ENCODE results near the gene RAF1.
A peak's percentile ranks its signal among the peaks of the same experiment; 100 is the strongest.
"Not testable (repeated sequence)": the region's sequence is repeated elsewhere in the genome, so short reads cannot be mapped to it uniquely, and the experiment has no call there.

RAF1 gene

DNA sequence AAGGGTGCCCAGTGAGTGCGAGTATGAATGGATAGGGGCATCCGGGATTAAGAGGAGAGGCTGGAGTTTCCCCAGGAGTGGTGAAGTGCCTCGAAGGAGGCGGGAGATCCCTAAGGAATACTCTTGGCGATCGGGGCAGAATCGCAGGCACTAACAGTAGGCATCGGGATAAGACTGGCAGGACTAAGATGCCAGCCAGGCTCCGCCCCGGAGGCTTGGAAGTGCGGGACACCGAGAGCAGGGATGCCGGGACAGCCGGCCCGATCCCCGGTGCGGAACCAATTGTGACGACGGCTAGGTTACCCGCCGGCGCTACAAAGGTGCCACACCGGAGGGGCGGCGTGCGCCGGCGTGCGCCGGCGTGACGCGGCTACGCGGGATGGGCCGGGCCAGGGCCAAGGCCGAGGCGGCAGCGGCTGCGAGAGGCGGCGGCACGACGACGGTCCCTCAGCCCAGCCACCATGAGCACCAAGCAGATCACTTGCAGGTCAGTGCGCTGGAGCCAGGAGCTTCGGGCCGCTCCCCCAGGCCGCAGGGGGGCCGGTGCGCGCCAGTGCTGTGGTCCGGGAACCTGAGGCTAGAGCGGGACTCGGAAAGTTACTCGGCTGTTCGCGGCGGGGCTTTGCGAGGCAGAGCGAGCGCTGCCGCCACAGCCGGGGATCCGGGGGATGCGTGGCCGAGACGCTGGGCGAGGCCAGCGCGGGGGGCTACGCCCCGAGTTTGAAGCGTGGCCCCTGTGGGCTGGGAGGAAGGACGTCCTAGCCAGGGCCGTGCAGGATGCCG is 107.0 kb downstream of the RAF1 start, which contains the start of gene MKRN2:
Gene MKRN2 (plus strand): TSS at position 398 of the 783 bp plus-strand sequence. CDS start 64 bp downstream, at position 462.
- DNase-seq, result peak; percentile 51 to 85

DNA sequence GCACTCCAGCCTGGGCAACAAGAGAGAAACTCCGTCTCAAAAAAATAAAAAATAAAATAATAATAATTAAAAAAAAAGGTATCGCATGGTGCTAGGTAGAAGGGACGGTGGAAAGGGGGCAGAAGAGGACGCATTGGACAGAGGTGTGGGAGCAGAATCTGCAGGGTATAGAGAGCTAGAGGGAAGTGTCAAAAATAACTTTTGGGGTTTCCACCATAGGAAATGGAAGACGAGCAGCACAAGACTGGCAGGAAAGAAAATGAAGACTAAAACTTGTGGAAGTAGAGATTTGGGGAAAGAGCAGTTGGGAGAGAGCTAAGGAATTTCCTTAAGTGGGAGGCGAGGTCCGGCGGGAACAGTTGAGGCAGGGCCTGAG is 107.6 kb downstream of the RAF1 start:
- DNase-seq, result no peak

DNA sequence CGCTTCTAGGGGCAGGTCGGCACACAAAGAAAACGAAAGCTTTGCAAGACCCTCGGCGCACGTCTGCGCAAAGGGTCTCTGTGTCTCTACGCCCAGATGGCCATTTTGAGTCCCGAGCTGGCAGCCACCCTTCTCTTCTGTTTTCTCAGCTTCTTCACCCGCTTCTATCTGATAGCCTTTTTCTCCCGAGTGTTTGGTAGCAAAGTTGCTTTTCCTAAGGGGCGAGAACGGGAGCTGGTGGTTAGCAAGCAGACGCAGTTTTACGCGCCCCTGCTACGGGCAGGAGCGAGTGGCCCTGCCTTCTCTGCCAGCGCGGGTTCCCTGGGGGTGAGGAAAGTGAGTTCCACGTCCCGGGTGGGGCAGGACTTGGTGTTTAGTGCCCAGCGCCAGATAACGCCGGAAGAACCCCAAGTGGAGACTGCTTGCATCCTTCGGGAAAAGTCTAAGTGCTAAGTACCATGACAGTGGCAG is 110.0 kb downstream of the RAF1 start:
- peak; percentile 30 to 35 for DNase-seq

DNA sequence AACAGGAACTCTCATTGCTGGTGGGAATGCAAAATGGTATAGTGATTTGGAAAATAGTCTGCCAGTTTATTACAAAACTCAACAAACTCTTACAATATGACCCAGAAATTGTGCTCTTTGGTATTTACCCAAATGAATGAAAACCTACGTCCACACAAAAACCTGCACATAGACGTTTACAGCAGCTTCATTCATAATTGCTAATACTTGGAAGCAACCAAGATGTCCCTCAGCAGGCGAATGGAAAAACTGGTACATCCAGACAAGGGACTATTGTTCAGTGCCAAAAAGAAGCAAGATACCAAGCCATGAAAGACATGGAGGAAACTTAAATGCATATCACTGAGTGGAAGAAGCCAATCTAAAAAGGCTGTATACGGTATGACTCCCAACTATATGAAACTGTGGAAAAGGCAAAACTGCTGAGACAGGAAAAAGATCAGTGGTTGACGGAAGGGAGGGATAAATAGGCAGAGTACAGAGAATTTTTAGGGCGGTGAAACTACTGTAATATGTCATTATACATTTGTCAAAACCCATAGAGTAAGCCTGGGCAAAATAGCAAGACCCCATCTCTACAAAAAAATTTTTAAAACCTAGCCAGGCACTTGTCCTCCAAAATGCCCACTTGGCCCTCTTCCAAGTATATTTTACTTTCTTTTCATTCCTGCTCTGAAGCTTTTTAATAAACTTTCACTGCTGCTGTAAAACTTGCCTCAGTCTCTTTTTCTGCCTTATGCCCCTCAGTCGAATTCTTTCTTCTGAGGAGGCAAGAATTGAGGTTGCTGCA is 113.8 kb downstream of the RAF1 start:
- no peak for DNase-seq

DNA sequence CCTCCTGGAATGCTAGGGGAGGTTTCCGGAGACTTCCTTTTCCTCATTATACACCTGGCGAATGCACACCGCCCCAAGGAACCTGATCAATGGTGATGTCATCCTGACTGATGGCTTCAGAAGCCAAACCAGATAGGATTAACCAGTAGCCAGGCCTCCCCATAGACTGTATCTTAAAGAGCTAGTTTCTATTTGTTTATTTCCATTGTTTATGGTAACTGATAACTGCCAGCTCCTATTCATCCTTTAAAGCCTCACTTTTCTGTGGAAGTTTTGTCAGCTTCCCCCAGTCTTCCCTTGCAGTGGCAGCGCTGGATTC is 118.5 kb downstream of the RAF1 start, which contains the start of gene MKRN2OS:
Gene MKRN2OS (minus strand): TSS at position 27 of the 319 bp plus-strand sequence. CDS start 35 bp downstream, outside the sequence.
- no peak for DNase-seq

DNA sequence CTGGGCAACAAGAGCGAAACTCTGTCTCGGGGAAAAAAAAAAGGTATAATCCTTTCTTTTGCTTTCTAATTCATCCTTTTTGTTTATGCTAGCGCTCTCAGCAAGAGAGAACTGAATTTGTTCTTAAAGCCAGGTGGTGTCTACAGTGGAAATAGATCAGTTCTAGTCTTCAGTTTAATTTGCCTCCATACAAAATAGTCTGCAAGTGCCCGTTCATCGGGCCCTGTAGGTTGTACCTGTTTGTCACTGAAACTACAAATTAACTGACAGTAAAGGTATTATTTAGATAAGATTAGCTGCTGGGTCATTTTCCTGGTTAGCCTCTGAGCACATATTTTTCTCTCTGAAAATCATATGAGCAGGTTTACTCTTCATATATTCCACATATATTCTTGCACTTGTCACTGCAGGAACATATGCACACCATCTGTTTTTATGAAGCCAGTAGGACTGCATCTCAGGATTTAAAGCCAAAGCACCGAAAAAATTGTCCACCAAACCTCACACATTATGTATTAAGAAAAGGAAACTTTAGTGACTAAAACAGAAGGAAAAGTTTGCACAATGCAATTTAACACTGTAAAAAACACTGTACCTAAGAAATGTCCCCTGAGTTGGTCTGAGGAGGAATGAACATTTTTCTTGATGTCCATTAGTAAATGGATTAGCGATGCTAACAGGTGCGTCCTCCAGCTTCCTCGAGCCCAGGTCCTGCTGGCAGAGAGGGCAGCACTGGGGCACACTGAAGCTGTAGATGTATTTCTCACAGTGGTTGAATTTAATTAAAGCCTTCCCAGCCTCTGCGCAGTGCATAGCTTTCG is 119.1 kb downstream of the RAF1 start:
- no peak for DNase-seq

DNA sequence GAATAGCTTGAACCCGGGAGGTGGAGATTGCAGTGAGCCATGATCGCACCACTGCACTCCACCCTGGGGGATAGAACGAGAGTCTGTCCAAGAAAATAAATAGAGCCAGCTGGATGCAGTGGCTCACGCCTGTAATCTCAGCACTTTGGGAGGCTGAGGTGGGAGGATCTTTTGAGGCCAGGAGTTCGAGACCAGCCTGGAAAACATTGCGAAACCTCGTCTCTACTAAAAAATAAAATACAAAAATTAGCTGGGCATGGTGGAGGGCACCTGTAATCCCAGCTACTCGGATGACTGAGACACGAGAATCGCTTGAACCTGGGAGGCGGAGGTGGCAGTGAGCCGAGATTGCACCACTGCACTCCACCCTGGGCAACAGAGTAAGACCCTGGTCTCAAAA is 120.4 kb downstream of the RAF1 start:
- not testable (repeated sequence) for DNase-seq

DNA sequence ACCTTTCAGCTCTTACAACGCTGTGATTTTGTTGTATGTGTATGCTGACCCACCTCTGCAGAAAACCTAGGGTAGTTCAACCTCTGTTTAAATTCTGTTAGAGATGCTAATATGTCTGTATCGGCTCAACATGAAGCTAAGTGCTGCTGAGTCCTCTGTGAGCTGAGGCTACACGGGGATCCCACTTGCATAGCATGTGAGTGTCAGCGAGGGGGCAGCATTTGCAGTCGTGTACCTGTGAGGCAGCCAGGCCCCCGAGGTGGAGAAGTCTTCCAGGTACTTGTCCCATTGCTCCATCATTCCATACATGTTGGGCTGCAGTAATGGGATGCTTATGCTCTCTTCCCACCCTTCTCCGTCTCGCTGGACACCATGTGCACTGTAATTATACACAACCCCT is 122.3 kb downstream of the RAF1 start:
- no peak for DNase-seq

DNA sequence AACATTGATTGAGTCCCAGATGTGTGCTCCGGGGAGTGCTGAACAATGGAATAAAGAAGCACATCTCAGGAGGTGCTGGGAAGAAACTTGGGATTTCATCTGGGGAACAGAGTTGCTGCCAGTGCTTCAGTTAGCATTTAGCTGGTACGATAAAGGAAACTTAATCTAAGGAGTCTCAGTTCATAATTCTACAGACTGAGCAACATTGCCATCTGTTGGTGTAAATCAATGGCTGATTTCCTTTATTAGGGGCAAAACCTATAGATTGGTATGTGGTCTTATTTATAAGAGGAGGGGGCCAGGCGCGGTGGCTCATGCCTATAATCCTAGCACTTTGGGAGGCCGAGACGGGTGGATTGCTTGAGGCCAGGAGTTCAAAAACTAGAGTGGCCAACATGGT is 127.5 kb downstream of the RAF1 start:
- DNase-seq, result no peak

Measured in bone marrow (tissue), 2 donors.